Measurements from ENCODE around the gene UBXN10. TPM values are rescaled to one million over a fixed set of nuclear protein-coding genes. Genes with fewer than 3 reads are reported as not detected.

The UBXN10 gene
- total RNA-seq, 1 donor from 2014 or later, result 0.37 TPM

DNA sequence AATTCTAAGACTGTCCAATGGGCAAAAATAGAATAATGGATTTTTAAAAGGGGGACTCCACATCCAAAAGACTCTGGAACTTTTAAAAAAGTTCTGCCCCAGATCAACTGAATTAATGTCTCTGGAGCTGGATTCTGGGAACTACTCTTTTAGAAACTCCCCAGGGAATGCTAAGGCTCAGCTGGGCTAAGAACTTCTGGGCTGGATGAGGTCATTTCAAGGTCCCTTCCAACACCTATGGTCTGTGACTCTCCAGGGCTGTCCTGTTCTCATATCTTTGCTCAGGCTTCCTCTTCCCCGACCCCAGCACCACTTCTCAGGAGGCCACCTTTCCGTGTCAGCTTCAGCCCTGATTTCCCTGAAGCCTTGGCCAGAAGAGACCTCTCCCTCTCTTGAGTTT is 13.9 kb downstream of the UBXN10 start:
- H3K9me3 Mint-ChIP-seq, result no peaks in the 10 kb centered on the region
- no peaks in the 10 kb centered on the region for H3K36me3 ChIP-seq
- no peaks in the 10 kb centered on the region for H3K36me3 Mint-ChIP-seq
- H3K4me3 ChIP-seq, result no peak overlapping the region
- TF ChIP-seq EZH2 (IDR thresholded peaks at IDR 0.05), result no peak
- TF ChIP-seq, protein P1, sequence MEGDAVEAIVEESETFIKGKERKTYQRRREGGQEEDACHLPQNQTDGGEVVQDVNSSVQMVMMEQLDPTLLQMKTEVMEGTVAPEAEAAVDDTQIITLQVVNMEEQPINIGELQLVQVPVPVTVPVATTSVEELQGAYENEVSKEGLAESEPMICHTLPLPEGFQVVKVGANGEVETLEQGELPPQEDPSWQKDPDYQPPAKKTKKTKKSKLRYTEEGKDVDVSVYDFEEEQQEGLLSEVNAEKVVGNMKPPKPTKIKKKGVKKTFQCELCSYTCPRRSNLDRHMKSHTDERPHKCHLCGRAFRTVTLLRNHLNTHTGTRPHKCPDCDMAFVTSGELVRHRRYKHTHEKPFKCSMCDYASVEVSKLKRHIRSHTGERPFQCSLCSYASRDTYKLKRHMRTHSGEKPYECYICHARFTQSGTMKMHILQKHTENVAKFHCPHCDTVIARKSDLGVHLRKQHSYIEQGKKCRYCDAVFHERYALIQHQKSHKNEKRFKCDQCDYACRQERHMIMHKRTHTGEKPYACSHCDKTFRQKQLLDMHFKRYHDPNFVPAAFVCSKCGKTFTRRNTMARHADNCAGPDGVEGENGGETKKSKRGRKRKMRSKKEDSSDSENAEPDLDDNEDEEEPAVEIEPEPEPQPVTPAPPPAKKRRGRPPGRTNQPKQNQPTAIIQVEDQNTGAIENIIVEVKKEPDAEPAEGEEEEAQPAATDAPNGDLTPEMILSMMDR (IDR thresholded peaks at IDR 0.05), result no peak
- no peak for TF ChIP-seq EZH2phosphoT487 (IDR thresholded peaks at IDR 0.05)
- peaks cover 5% of the 10 kb centered on the region for H3K27me3 Mint-ChIP-seq (ENCODE audit: insufficient read depth, low read depth)
- H3F3A ChIP-seq (ENCODE audit: low read depth), result no peaks in the 10 kb centered on the region
- no peak overlapping the region for H3K4me3 Mint-ChIP-seq
- no peak overlapping the region for H3K9ac ChIP-seq
- H3K27ac Mint-ChIP-seq, result no peak overlapping the region
- no peaks in the 10 kb centered on the region for H3K79me2 ChIP-seq (ENCODE audit: low read depth)
- no peaks in the 10 kb centered on the region for H3K27me3 ChIP-seq
- no peaks in the 10 kb centered on the region for H3K4me1 Mint-ChIP-seq
- H2AFZ ChIP-seq (replicated peaks), result no peak overlapping the region
- no peaks in the 10 kb centered on the region for H4K20me1 ChIP-seq (ENCODE audit: low read depth)
- H3K4me2 ChIP-seq, result no peak overlapping the region
- no peak for DNase-seq (ENCODE audit: low spot score)
- no peaks in the 10 kb centered on the region for H3K9me3 ChIP-seq (ENCODE audit: low read depth)
- no peaks in the 10 kb centered on the region for H3K4me1 ChIP-seq
- no peak overlapping the region for H3K27ac ChIP-seq

DNA sequence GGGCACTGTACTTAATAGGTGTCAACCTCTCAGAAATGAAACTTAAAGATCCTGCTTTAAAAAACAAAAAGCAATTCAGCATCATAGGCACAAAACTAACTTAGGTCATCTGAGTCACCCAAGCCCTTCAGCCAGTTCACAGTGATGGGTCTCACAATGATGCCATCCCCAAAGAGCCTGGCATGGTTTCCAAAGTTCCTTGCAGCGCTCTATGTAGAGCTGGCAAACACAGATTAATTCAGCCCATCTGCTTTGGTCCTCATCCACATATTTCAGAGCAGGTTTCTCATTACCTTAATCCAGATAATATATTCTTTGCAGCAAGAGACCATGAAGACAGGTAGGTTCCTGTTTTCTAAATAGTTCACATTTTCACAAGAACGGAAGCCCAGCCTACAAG is 15.1 kb downstream of the UBXN10 start:
- no peak overlapping the region for H3K27ac ChIP-seq
- no peak for TF ChIP-seq EZH2phosphoT487 (IDR thresholded peaks at IDR 0.05)
- TF ChIP-seq, protein P1 (IDR thresholded peaks at IDR 0.05), result no peak
- TF ChIP-seq EZH2 (IDR thresholded peaks at IDR 0.05), result no peak
- Mint-ChIP-seq H3K4me3 (no peak overlapping the region), H3K36me3 (no peaks in the 10 kb centered on the region), H3K27ac (no peak overlapping the region), H3K4me1 (no peaks in the 10 kb centered on the region), H3K27me3 (ENCODE audit: insufficient read depth, low read depth) (peaks cover 3% of the 10 kb centered on the region), H3K9me3 (no peaks in the 10 kb centered on the region)
- H4K20me1 ChIP-seq (ENCODE audit: low read depth), result no peaks in the 10 kb centered on the region
- no peak overlapping the region for H3K4me2 ChIP-seq
- H3F3A ChIP-seq (ENCODE audit: low read depth), result no peaks in the 10 kb centered on the region
- no peaks in the 10 kb centered on the region for H3K9me3 ChIP-seq (ENCODE audit: low read depth)
- no peak for DNase-seq (ENCODE audit: low spot score)
- no peaks in the 10 kb centered on the region for H3K79me2 ChIP-seq (ENCODE audit: low read depth)
- no peaks in the 10 kb centered on the region for H3K4me1 ChIP-seq
- no peak overlapping the region for H2AFZ ChIP-seq (replicated peaks)
- H3K9ac ChIP-seq, result no peak overlapping the region
- H3K4me3 ChIP-seq, result no peak overlapping the region
- no peaks in the 10 kb centered on the region for H3K27me3 ChIP-seq
- no peaks in the 10 kb centered on the region for H3K36me3 ChIP-seq

DNA sequence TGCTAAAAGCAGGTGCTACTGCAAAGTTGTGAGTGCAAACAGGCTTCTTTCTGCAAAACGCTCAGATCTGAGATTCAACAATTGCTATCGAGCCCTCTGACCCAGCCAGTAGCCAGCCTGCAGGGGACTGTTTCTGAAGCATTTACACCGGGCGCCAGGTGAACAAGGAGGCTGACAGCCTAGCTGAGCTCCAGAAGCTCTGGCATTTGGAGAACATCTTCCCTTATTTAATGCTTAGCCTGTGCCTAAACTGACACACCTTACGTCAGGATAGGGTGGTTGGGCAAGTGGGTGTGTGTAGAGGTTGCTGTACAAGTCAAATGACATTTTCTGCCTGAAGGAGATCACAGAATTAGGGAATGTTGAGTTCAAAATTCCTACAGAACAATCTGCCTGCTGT is 16.3 kb downstream of the UBXN10 start:
- no peaks in the 10 kb centered on the region for H3K79me2 ChIP-seq (ENCODE audit: low read depth)
- no peaks in the 10 kb centered on the region for H3K4me1 ChIP-seq
- H3F3A ChIP-seq (ENCODE audit: low read depth), result no peaks in the 10 kb centered on the region
- no peaks in the 10 kb centered on the region for H3K27me3 ChIP-seq
- no peak overlapping the region for H2AFZ ChIP-seq (replicated peaks)
- Mint-ChIP-seq H3K4me3 (no peak overlapping the region), H3K27ac (no peak overlapping the region), H3K36me3 (no peaks in the 10 kb centered on the region), H3K27me3 (ENCODE audit: insufficient read depth, low read depth) (no peaks in the 10 kb centered on the region), H3K9me3 (no peaks in the 10 kb centered on the region), H3K4me1 (no peaks in the 10 kb centered on the region)
- no peak overlapping the region for H3K4me3 ChIP-seq
- H3K27ac ChIP-seq, result no peak overlapping the region
- H3K4me2 ChIP-seq, result no peak overlapping the region
- TF ChIP-seq EZH2 (IDR thresholded peaks at IDR 0.05), result no peak
- TF ChIP-seq, protein P1 (IDR thresholded peaks at IDR 0.05), result no peak
- no peak for TF ChIP-seq EZH2phosphoT487 (IDR thresholded peaks at IDR 0.05)
- H3K36me3 ChIP-seq, result no peaks in the 10 kb centered on the region
- DNase-seq (ENCODE audit: low spot score), result no peak
- no peaks in the 10 kb centered on the region for H3K9me3 ChIP-seq (ENCODE audit: low read depth)
- H3K9ac ChIP-seq, result no peak overlapping the region
- no peaks in the 10 kb centered on the region for H4K20me1 ChIP-seq (ENCODE audit: low read depth)

All from neural progenitor cell (in vitro differentiated cells).